ENCODE results near the gene LENG9. TPM values are rescaled to one million over a fixed set of nuclear protein-coding genes. Genes with fewer than 3 reads are reported as not detected.
"Not testable (repeated sequence)": the region's sequence is repeated elsewhere in the genome, so short reads cannot be mapped to it uniquely, and the experiment has no call there.

The LENG9 gene
- total RNA-seq: 2.2 TPM

DNA sequence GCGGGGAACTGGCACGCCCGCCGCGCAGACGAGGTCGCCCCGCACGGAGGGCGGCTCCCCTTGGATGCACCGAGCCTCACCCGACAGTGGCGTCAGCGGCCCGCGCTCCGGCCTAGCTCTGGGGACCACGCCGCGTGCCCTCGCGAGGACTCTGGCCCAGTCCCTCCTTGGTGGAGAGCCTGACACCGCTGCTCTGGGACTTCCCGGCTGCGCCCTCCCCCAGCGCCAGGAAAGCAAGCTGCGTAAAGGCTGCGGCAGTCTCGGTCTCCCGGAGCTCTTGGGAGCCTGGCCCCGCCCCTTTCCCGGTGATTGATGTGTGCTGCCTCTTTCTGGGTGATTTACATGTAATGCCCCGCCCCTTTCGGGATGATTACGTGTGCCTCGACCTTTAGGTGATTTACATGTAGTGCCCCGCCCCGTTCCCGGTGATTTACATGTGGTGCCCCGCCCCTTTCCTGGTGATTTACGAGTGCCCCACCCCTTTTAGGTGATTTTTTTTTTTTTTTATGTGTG lies at the start of gene LENG9:
Gene LENG9, minus strand, starts transcription at position 248 of the 513 bp plus-strand sequence. CDS start 252 bp downstream, outside the sequence.
- DNase-seq (ENCODE audit: low spot score) (peak; percentile 98), ATAC-seq (peak; percentile 74)

DNA sequence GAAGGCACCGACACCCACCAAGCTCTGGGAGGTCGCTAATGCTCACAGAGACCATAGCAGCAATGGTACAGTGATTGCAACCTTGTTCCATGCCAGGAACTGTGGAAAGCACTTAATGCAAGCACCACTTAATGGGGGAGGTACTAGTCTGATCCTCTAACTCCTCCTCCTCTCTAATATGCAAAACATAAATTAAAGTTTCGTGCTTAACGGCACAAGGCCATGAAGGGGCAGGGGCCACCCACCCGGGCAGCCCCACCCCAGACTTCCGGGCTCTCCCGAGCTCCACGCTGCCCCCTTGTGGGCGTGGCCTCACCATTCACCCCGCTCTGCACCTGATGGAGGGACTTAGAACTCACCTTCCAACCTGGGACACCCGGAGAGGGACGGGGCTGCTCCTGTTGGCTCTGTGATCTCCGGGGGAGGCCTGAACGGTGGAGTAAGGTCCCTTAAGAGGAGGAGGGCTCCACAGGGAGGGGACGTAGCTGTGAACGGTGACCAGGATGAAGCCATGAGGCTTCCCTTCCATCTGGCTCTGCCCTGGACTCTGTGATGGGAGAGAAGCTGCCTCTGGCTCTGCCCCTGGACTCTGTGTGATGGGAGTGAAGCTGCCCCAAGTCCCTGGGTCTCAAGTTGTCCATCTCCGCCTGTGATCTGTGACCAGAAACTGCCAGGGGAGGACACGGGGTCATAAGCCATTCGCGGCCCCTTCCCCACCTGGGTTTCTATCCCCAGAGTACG lies 45.8 kb upstream of the LENG9 start:
- DNase-seq (ENCODE audit: low spot score): peak; percentile 24

GRCh38 chr19:54508487-54508886 lies 44.9 kb upstream of the LENG9 start:
- DNase-seq (ENCODE audit: low spot score): peak; percentile 16
- ATAC-seq: not testable (repeated sequence)

More for the DNA sequence above, 45.8 kb upstream of the LENG9 start:
- ATAC-seq: not testable (repeated sequence)

- ATAC-seq (no peak), DNase-seq (ENCODE audit: low spot score) (peak; percentile 24)
Measured at GRCh38 chr19:54507824-54508223, 44.2 kb upstream of the LENG9 start.

GRCh38 chr19:54507038-54507717 lies 43.6 kb upstream of the LENG9 start:
- DNase-seq (ENCODE audit: low spot score): peak; percentile 36
- ATAC-seq: not testable (repeated sequence)

DNA sequence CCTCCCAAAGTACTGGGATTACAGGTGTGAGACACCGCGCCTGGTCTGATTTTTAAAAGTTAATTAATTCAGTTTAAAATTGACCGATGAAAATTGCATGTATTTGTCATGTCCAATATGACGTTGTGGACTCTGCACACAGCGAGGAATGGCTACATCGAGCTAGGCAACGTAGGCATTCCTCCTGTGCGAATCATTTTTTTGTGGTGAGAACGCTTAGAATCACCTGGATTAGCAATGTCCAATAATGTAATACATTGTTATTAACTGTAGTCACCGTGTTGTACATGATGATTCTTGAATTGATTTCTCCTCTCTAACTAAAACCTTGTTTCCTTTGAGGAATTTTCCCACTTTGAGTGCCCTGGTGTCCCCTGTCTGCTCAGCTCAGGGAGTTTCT lies 42.5 kb upstream of the LENG9 start:
- ATAC-seq (no peak), DNase-seq (ENCODE audit: low spot score) (no peak)

DNA sequence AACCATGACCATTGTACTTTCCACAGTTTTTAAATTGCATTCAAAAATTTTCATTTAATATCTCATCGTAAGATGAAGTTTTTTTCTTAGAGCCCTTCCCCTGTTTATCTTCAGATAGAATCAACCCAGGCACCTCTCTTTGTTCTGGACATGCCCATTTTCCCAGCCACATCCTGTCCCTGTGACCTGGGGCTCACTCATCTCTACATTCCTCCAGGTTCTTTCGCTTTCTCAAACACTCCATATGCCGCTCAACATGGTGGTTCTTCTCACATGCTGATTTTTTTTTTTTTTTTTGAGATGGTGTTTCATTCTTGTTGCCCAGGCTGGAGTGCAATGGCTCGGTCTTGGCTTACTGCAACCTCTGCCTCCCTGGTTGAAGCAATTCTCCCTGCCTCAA lies 42.0 kb upstream of the LENG9 start:
- DNase-seq (ENCODE audit: low spot score); ATAC-seq: not testable (repeated sequence)

GRCh38 chr19:54502518-54503048 lies 39.0 kb upstream of the LENG9 start, which contains the start of gene LAIR2:
Gene LAIR2 (plus strand): TSS chr19:54502831. CDS start chr19:54502919, 88 bp downstream.
- no peak for DNase-seq (ENCODE audit: low spot score)

GRCh38 chr19:54498451-54498772 lies 34.8 kb upstream of the LENG9 start:
- not testable (repeated sequence) for ATAC-seq; DNase-seq (ENCODE audit: low spot score)

More at GRCh38 chr19:54502518-54503048, 39.0 kb upstream of the LENG9 start, which contains the start of gene LAIR2:
- no peak for ATAC-seq

GRCh38 chr19:54497747-54498450 lies 34.3 kb upstream of the LENG9 start:
- DNase-seq (ENCODE audit: low spot score); ATAC-seq: not testable (repeated sequence)

GRCh38 chr19:54495284-54495683 lies 31.7 kb upstream of the LENG9 start:
- not testable (repeated sequence) for DNase-seq (ENCODE audit: low spot score); ATAC-seq

GRCh38 chr19:54493967-54494585 lies 30.5 kb upstream of the LENG9 start:
- no peak for ATAC-seq
- no peak for DNase-seq (ENCODE audit: low spot score)

GRCh38 chr19:54493056-54493455 lies 29.5 kb upstream of the LENG9 start:
- DNase-seq (ENCODE audit: low spot score); ATAC-seq: not testable (repeated sequence)

- ATAC-seq: no peak
- DNase-seq (ENCODE audit: low spot score): no peak
Measured at GRCh38 chr19:54492568-54492967, 29.0 kb upstream of the LENG9 start.

DNA sequence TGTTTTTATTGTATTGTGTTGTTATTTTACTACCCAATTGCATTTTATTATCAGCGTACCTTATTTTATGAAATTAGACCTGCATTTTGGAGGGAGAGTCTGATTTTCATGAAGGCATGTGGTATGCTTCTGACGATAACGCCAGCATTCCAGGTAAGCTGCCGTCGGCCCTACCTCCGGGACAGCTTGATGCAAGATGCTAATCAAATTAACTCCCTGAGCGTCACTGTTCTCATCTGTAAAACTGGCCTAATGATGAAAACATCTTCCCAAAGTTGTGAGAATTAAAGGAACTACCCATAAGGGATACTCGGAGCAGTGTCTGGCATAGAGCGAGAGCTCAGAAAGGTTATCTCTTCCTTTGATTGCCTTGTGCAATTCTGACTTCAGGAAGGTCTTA lies 26.2 kb upstream of the LENG9 start:
- ATAC-seq: no peak
- no peak for DNase-seq (ENCODE audit: low spot score)

DNA sequence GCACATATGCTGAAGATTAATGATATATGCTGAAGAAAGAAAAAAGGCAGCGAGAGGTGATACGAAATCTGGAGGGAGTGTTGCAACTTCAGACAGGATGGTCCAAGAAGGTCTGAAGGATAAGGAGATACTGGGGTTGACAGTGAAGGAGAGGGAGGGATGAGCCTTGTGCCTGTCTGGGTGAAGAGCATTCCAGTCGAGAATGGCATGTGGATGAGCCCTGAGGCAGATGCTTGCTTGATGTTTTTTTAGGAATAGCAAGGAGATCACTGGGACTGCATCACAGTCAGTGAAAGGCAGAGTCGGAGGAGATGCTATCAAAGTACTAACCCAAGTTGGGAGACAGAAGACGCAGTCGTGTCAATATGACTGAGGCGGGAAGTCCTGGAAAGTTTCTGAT lies 25.8 kb upstream of the LENG9 start:
- ATAC-seq: no peak
- DNase-seq (ENCODE audit: low spot score): no peak

DNA sequence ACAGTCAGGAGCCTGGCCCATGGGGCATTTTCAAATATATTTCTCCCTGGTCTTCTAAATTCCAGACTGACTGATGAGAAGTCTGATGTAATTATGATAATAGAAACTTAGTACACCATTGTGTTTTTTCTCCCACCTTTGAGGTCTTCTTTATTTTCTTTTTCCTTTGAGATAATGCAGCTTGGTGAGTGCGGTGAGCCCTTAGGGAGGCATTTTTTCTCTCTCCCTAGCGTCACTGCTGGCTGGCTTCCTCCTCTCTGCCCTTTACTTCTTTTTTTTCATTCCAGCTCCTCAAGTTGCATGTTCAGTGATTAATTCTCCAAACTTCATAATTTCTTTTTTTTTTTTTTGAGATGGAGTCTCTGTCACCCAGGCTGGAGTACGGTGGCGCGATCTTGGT lies 22.3 kb upstream of the LENG9 start:
- DNase-seq (ENCODE audit: low spot score): no peak
- ATAC-seq: no peak

DNA sequence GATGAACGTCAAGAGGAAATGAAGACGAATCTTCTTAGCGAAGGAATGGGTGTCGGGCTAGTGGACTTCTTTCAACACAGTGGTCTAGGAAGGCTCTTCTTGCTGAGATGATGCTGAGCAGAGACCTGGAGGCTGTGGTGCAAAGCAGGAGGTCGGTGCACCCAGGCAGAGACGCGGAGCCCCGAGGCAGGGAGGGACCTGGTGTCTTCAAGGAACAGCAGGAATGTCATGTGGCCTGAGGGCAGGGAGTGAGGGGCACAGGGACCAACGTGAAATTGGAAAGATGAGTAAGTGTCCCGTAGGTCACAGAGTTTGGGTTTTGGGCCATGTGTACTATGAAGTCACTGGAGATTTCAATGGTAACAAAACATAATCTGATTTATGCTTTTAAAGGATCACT lies 20.9 kb upstream of the LENG9 start:
- no peak for ATAC-seq

DNA sequence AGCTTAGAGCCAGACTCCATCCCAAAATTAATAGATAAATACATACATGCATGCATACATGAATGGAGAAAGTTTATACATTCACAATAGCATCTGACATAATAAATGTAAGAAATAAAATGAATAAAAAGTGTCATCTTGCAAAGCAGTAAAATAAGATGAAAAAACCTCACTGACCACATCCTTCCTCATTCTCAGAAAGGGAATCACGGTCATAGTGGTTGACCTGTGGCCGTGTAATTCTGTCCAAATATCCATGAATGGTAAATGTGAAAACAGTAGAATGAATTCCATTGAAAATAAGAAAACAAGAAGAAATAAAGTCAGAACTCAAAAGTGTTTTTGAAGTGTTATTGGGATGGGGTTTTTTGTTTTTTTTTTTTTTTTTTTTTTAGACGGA lies 19.3 kb upstream of the LENG9 start:
- no peak for ATAC-seq
- DNase-seq (ENCODE audit: low spot score): no peak

More for the DNA sequence above, 20.9 kb upstream of the LENG9 start:
- DNase-seq (ENCODE audit: low spot score): no peak

DNA sequence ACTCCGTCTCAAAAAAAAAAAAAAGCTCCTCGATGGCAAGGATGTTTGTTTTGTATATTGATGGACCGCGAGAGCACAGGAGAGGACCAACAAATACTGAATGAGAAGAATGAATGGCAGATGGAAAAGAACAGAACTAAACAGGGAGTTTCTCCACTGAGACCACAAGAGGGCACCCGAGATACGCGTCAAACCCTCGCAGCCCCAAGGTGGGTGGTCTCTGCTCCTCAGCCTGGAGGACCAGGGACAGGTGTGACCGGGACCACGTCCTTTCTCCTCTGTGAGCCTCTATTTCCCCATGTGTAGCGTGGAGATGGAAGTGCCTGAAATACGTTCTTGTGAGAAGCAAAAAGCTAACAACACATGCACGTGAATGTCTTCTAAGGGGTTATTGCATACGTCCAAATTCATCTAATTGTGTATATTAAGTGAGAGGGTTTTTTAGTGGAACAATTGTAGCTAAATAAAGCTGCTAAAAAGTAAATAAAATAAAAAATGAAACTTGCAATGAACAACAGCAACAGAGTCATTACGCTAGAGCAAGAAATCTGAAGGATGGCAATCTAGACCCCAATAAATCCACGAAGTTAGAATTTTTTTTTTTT lies 17.9 kb upstream of the LENG9 start:
- DNase-seq (ENCODE audit: low spot score) (no peak), ATAC-seq (peak; percentile 76)

All from left lobe of liver (tissue), 2 donors.